ENCODE measurements around the gene CELF1.

Gene CELF1

DNA sequence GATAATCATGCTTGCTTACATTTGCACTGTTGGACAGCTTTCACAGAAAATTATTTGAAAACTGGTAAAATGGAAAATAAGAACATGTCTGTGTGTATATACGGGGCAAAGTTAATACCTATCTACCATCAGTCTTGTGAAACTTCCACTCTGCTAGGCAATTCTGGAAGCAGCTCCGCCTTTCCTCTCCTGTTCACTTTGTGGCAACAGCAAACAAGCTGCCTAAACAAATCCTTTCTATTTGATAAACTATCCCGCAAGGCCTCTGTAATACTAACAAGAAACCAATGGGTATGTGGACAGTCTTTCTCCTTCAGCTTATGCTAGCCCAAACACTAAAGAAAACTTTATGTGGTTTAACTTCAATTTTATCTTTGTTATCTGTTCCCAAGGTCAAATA lies 64.8 kb downstream of the CELF1 start:
- H4K20me1 ChIP-seq (ENCODE audit: low read depth, low read length) = peaks cover 5% of the 10 kb centered on the region; the same call in 1 of the 2 replicates
- peaks cover 11% of the 10 kb centered on the region; the same call in 1 of the 2 replicates for H3F3A ChIP-seq (ENCODE audit: insufficient read depth)
- no peaks in the 10 kb centered on the region for H3K27me3 ChIP-seq (ENCODE audit: low read length)
- peaks cover 15% of the 10 kb centered on the region for H3K79me2 ChIP-seq (ENCODE audit: insufficient read depth, low read length)
- no peak overlapping the region for H3K4me3 ChIP-seq (ENCODE audit: insufficient read depth, low read length, poor library complexity, severe bottlenecking)
- no peak overlapping the region for H3K9ac ChIP-seq (ENCODE audit: low read length)
- H3K9me2 ChIP-seq (replicated peaks; ENCODE audit: insufficient read depth, low read length) = no peaks in the 10 kb centered on the region
- no peaks in the 10 kb centered on the region for H3K9me3 ChIP-seq (ENCODE audit: insufficient read depth, low read length)
- H3K27ac ChIP-seq (ENCODE audit: low read depth, low read length) = no peak overlapping the region
- TF ChIP-seq, protein P1, sequence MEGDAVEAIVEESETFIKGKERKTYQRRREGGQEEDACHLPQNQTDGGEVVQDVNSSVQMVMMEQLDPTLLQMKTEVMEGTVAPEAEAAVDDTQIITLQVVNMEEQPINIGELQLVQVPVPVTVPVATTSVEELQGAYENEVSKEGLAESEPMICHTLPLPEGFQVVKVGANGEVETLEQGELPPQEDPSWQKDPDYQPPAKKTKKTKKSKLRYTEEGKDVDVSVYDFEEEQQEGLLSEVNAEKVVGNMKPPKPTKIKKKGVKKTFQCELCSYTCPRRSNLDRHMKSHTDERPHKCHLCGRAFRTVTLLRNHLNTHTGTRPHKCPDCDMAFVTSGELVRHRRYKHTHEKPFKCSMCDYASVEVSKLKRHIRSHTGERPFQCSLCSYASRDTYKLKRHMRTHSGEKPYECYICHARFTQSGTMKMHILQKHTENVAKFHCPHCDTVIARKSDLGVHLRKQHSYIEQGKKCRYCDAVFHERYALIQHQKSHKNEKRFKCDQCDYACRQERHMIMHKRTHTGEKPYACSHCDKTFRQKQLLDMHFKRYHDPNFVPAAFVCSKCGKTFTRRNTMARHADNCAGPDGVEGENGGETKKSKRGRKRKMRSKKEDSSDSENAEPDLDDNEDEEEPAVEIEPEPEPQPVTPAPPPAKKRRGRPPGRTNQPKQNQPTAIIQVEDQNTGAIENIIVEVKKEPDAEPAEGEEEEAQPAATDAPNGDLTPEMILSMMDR (IDR thresholded peaks at IDR 0.05; ENCODE audit: insufficient read depth, low read length, poor library complexity, severe bottlenecking) = no peak
- H3K36me3 ChIP-seq (ENCODE audit: low read length) = peaks cover 39% of the 10 kb centered on the region
- H2AFZ ChIP-seq (ENCODE audit: low read depth, low read length, severe bottlenecking) = no peak overlapping the region
- no peak overlapping the region for H3K4me2 ChIP-seq (ENCODE audit: low read depth, low read length, poor library complexity, severe bottlenecking)

- Histone ChIP-seq H2AFZ (ENCODE audit: low read depth, low read length, severe bottlenecking) (no peak overlapping the region), H3K4me2 (ENCODE audit: low read depth, low read length, poor library complexity, severe bottlenecking) (no peak overlapping the region), H3K27ac (ENCODE audit: low read depth, low read length) (no peak overlapping the region), H3K9me3 (ENCODE audit: insufficient read depth, low read length) (no peaks in the 10 kb centered on the region), H3K4me3 (ENCODE audit: insufficient read depth, low read length, poor library complexity, severe bottlenecking) (no peak overlapping the region), H3K27me3 (ENCODE audit: low read length) (no peaks in the 10 kb centered on the region), H4K20me1 (ENCODE audit: low read depth, low read length) (peaks cover 5% of the 10 kb centered on the region; the same call in 1 of the 2 replicates), H3K9ac (ENCODE audit: low read length) (no peak overlapping the region), H3K36me3 (ENCODE audit: low read length) (peaks cover 45% of the 10 kb centered on the region), H3F3A (ENCODE audit: insufficient read depth) (peaks cover 11% of the 10 kb centered on the region; the same call in 1 of the 2 replicates), H3K9me2 (replicated peaks; ENCODE audit: insufficient read depth, low read length) (no peaks in the 10 kb centered on the region), H3K79me2 (ENCODE audit: insufficient read depth, low read length) (peaks cover 9% of the 10 kb centered on the region)
- TF ChIP-seq EZH2phosphoT487 (conservative IDR thresholded peaks at IDR 0.05; ENCODE audit: low read length) = no peak
- TF ChIP-seq, protein P1 (IDR thresholded peaks at IDR 0.05; ENCODE audit: insufficient read depth, low read length, poor library complexity, severe bottlenecking) = no peak
These were observed 65.5 kb downstream of the CELF1 start for GRCh38 chr11:47487421-47487820.

DNA sequence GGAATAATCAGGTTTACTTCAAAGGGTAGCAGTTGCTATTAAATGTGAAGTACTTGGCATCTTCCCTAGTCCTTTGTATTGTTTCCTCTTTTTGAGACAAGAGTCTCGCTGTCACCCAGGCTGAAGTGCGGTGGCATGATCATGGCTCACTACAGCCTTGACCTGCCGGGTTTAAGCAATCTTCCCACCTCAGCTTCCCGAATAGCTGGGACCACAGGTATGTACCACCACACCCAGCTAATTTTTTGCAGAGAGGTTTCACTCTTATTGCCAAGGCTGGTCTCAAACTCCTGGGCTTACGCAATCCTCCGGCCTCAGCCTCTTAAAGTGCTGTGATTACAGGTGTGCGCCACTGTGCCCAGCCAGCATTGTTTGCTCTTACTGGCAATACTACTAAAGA lies 67.8 kb downstream of the CELF1 start:
- H3K27me3 ChIP-seq (ENCODE audit: low read length) = no peaks in the 10 kb centered on the region
- no peak overlapping the region for H3K4me2 ChIP-seq (ENCODE audit: low read depth, low read length, poor library complexity, severe bottlenecking)
- peaks cover 57% of the 10 kb centered on the region for H3K36me3 ChIP-seq (ENCODE audit: low read length)
- H3K79me2 ChIP-seq (ENCODE audit: insufficient read depth, low read length) = no peaks in the 10 kb centered on the region; the same call in 1 of the 2 replicates
- H3K9me3 ChIP-seq (ENCODE audit: insufficient read depth, low read length) = no peaks in the 10 kb centered on the region
- peaks cover 11% of the 10 kb centered on the region; the same call in 1 of the 2 replicates for H3F3A ChIP-seq (ENCODE audit: insufficient read depth)
- no peaks in the 10 kb centered on the region for H3K9me2 ChIP-seq (replicated peaks; ENCODE audit: insufficient read depth, low read length)
- no peak overlapping the region for H3K4me3 ChIP-seq (ENCODE audit: insufficient read depth, low read length, poor library complexity, severe bottlenecking)
- no peak overlapping the region for H3K9ac ChIP-seq (ENCODE audit: low read length)
- peaks cover 5% of the 10 kb centered on the region; the same call in 1 of the 2 replicates for H4K20me1 ChIP-seq (ENCODE audit: low read depth, low read length)
- H2AFZ ChIP-seq (ENCODE audit: low read depth, low read length, severe bottlenecking) = no peak overlapping the region
- TF ChIP-seq EZH2phosphoT487 (conservative IDR thresholded peaks at IDR 0.05; ENCODE audit: low read length) = no peak
- TF ChIP-seq, protein P1 (IDR thresholded peaks at IDR 0.05; ENCODE audit: insufficient read depth, low read length, poor library complexity, severe bottlenecking) = no peak
- H3K27ac ChIP-seq (ENCODE audit: low read depth, low read length) = no peak overlapping the region
